K562 (cell line): Measurements from ENCODE around the gene ZNF189. TPM values are rescaled to one million over a fixed set of nuclear protein-coding genes. Genes with fewer than 3 reads are reported as not detected.

Source experiments
- AFF1 ChIP-seq, 2 experiments: fragments of 450-650 bp; IDR thresholded peaks; 2 replicates each; pipeline ENCODE4 v1.6.1; 2018; ENCODE audit warnings: mild to moderate bottlenecking in 2 of 2, low read depth in 1 of 2; ENCODE audit not compliant: partially characterized antibody in 2 of 2
- ARNT ChIP-seq, 2 experiments: fragments of 450-650 bp; IDR thresholded peaks; 2 replicates each; pipeline ENCODE4 v1.6.1; 2016; ENCODE audit warnings: mild to moderate bottlenecking in 1 of 2
- CHCHD3 ChIP-seq: fragments of 250-450 bp; sonication (Bioruptor Pico); IDR thresholded peaks from 2 replicates; pipeline ENCODE4 v2.1.2; 2022; ENCODE audit warnings: mild to moderate bottlenecking
- ETS1 ChIP-seq: conservative IDR thresholded peaks from 2 replicates; pipeline ENCODE4 v1.6.1; 2011; ENCODE audit warnings: low read depth, mild to moderate bottlenecking, low read length; ENCODE audit not compliant: control insufficient read depth
- KLF6 ChIP-seq: fragments of 250-450 bp; sonication (Bioruptor Pico); IDR thresholded peaks from 2 replicates; pipeline ENCODE4 v1.4.0; 2020; ENCODE audit warnings: mild to moderate bottlenecking, moderate library complexity, borderline replicate concordance
- MAX ChIP-seq: sonication (generic); formaldehyde crosslinking; IDR thresholded peaks from 2 replicates; pipeline ENCODE4 v1.9.0; 2022; ENCODE audit warnings: mild to moderate bottlenecking, missing genetic modification reagents
- MAZ ChIP-seq, 2 experiments: fragments of 450-650 bp in 1 of 2; sonication (generic) in 1 of 2; formaldehyde crosslinking; IDR thresholded peaks in 1 of 2; conservative IDR thresholded peaks in 1 of 2; 2 replicates each; pipeline versions ENCODE4 v1.4.0 to v1.5.0; 2020; ENCODE audit warnings: mild to moderate bottlenecking in 1 of 2, missing genetic modification reagents in 1 of 2
- MBD2 ChIP-seq: sonication (generic); IDR thresholded peaks from 2 replicates; pipeline ENCODE4 v1.6.1; 2016; ENCODE audit warnings: low read depth, borderline replicate concordance
- NR2F6 ChIP-seq: fragments of 450-650 bp; formaldehyde crosslinking; IDR thresholded peaks from 2 replicates; pipeline ENCODE4 v1.4.0; 2020; ENCODE audit warnings: mild to moderate bottlenecking
- RB1 ChIP-seq: fragments of 450-650 bp; IDR thresholded peaks from 2 replicates; pipeline ENCODE4 v1.6.1; 2017; ENCODE audit warnings: low read depth, mild to moderate bottlenecking
- SIN3A ChIP-seq, 2 experiments: fragments of 150-350 bp in 1 of 2; IDR thresholded peaks; 2 replicates each; pipeline ENCODE4 v1.6.1; 2011 to 2016; ENCODE audit warnings: borderline replicate concordance in 2 of 2, low read depth in 2 of 2, low read length in 2 of 2, mild to moderate bottlenecking in 2 of 2, moderate library complexity in 2 of 2; ENCODE audit not compliant: control insufficient read depth in 1 of 2
- SMAD2 ChIP-seq: fragments of 150-350 bp; IDR thresholded peaks from 2 replicates; pipeline ENCODE4 v1.6.1; 2014; ENCODE audit warnings: low read depth, mild to moderate bottlenecking, low read length
- SMARCA4 ChIP-seq: fragments of 450-650 bp; IDR thresholded peaks from 2 replicates; pipeline ENCODE4 v1.6.1; 2016
- SMARCE1 ChIP-seq: fragments of 450-650 bp; IDR thresholded peaks from 2 replicates; pipeline ENCODE4 v1.7.1; 2016; ENCODE audit warnings: mild to moderate bottlenecking
- YY1 ChIP-seq, 3 experiments: IDR thresholded peaks; 2 replicates each; pipeline ENCODE4 v1.6.1; 2011; ENCODE audit warnings: low read length in 2 of 3, mild to moderate bottlenecking in 2 of 3, moderate library complexity in 2 of 3, borderline replicate concordance in 1 of 3, control low read depth in 1 of 3, low read depth in 1 of 3; ENCODE audit not compliant: insufficient read depth in 3 of 3, insufficient replicate concordance in 2 of 3, control insufficient read depth in 1 of 3, insufficient read length in 1 of 3; ENCODE audit errors: extremely low read depth in 1 of 3
- ZEB2 ChIP-seq: fragments of 450-650 bp; IDR thresholded peaks from 2 replicates; pipeline ENCODE4 v1.6.1; 2016
- polyA plus RNA-seq, 8 experiments: library from polyadenylated mRNA; depleted of rRNA in 4 of 8; stranded (reverse) in 5 of 8; unstranded in 3 of 8; fragments of >200 nt; fragmentation: Nextera tagmentation in 2 of 8; fragmentation: Illumina TruSeq in 1 of 8; extraction: Ambion mirVana in 2 of 8; extraction: Trizol in 1 of 8; gene quantifications; 2 replicates each; pipeline versions ENCODE4 v1.2.1 to v1.2.3, GENCODE V29; 2011 to 2014; ENCODE audit warnings: inconsistent platforms in 1 of 8, missing spikeins in 1 of 8
- total RNA-seq, 7 experiments: library from RNA; depleted of rRNA in 6 of 7; stranded (reverse); fragments of >200 nt in 6 of 7; fragmentation: Illumina TruSeq in 2 of 7; extraction: Trizol in 2 of 7; gene quantifications; 2 replicates each; pipeline versions ENCODE4 v1.2.1 to v1.2.3, GENCODE V29; 2011 to 2021; ENCODE audit warnings: low replicate concordance in 1 of 7

Gene ZNF189
- total and polyA plus RNA-seq, 9 of the 15 experiments (the other 6 are each of a cell fraction or from before 2014, with no cell fraction given): 2.4 to 15.3 (median 6.4) TPM

- TF ChIP-seq MAZ (CRISPR knock-in tag; conservative IDR thresholded peaks at IDR 0.05 in 1 of 2, IDR thresholded peaks at IDR 0.05 in 1 of 2) (peak in 1 of 2 experiments; percentile 22; a peak in 2 of 4 replicates), ARNT (IDR thresholded peaks at IDR 0.05) (0 out of 4 replicates have a peak, but pooled peaks of 1 of the 2 experiments have one; percentile 31), SMARCE1 (no peak), KLF6 (no peak), MBD2 (peak; percentile 84), ZEB2 (no peak), RB1 (no peak), NR2F6 (CRISPR knock-in tag) (no peak), SMARCA4 (no peak), MAX (CRISPR knock-in tag) (peak; percentile 42; the same call in 1 of the 2 replicates), SMAD2 (no peak), ETS1 (peak; percentile 100), AFF1 (IDR thresholded peaks at IDR 0.05; ENCODE audit: low read depth in 1 of 2, partially characterized antibody in 2 of 2) (peak; percentile 32 to 96), CHCHD3 (CRISPR knock-in tag) (0 out of 2 replicates have a peak, but pooled peaks have one; percentile 4), SIN3A (IDR thresholded peaks at IDR 0.05; ENCODE audit: borderline replicate concordance in 2 of 2, control insufficient read depth in 1 of 2, low read depth in 2 of 2, low read length in 2 of 2) (peak; percentile 54 to 74; a peak in 2 of 4 replicates), YY1 (IDR thresholded peaks at IDR 0.05; ENCODE audit: borderline replicate concordance in 1 of 3, control insufficient read depth in 1 of 3, extremely low read depth in 1 of 3, insufficient read depth in 3 of 3, insufficient read length in 1 of 3, insufficient replicate concordance in 2 of 3, low read depth in 1 of 3, low read length in 2 of 3) (peak; percentile 74 to 97 (median 94))
Measured at GRCh38 chr9:101398068-101398929, at the start of gene ZNF189, which contains the start of gene MRPL50 (continued).
